Gastrocnemius medialis (tissue), 4 donors: ENCODE results near the gene GARNL3.

Source experiments
- CTCF ChIP-seq, 5 experiments: fragments of 450-650 bp in 3 of 5; fragments of 200-600 bp in 2 of 5; sonication (generic) in 2 of 5; IDR thresholded peaks in 4 of 5; conservative IDR thresholded peaks in 1 of 5; 1 replicate in 4 of 5; 2 replicates in 1 of 5; pipeline ENCODE4 v1.5.1; 2016 to 2019; ENCODE audit warnings: antibody characterized with exemption in 5 of 5, mild to moderate bottlenecking in 3 of 5, moderate library complexity in 3 of 5
- POLR2A ChIP-seq, 2 donors: fragments of 450-650 bp; IDR thresholded peaks; one replicate each; pipeline ENCODE4 v1.6.1; 2017; ENCODE audit warnings: antibody characterized with exemption in 2 of 2, mild to moderate bottlenecking in 2 of 2, moderate library complexity in 2 of 2

- no peak for TF ChIP-seq CTCF (IDR thresholded peaks at IDR 0.05 in 4 of 5, conservative IDR thresholded peaks at IDR 0.05 in 1 of 5)
- no peak for TF ChIP-seq POLR2A (IDR thresholded peaks at IDR 0.05)
Observed at GRCh38 chr9:127308652-127309434, 44.3 kb downstream of the GARNL3 start.
